Subcutaneous adipose tissue (tissue), 4 donors: ENCODE results near the gene RTF1. TPM values are rescaled to one million over a fixed set of nuclear protein-coding genes. Genes with fewer than 3 reads are reported as not detected.

Source experiments
- CTCF ChIP-seq: fragments of 450-650 bp; IDR thresholded peaks from one replicate; pipeline ENCODE4 v1.5.1; 2016; ENCODE audit warnings: low read depth, mild to moderate bottlenecking, control low read depth, antibody characterized with exemption, moderate library complexity
- total RNA-seq, 4 donors: library from RNA; depleted of rRNA; stranded (reverse); fragments of >200 nt; gene quantifications; one replicate each; pipeline ENCODE4 v1.1.0, GENCODE V29; 2016

The RTF1 gene
- total RNA-seq, 4 donors from 2014 or later = 21.7 to 58.7 (median 32.5) TPM

- no peak for TF ChIP-seq CTCF
Observed at GRCh38 chr15:41445399-41445798, 28.5 kb downstream of the RTF1 start.

- TF ChIP-seq CTCF = no peak
Observed at GRCh38 chr15:41462084-41462795, 45.3 kb downstream of the RTF1 start.

GRCh38 chr15:41464889-41465580, 48.1 kb downstream of the RTF1 start:
- TF ChIP-seq CTCF = no peak

GRCh38 chr15:41465822-41466421, 49.0 kb downstream of the RTF1 start:
- no peak for TF ChIP-seq CTCF

GRCh38 chr15:41466711-41467110, 49.8 kb downstream of the RTF1 start:
- TF ChIP-seq CTCF = no peak

GRCh38 chr15:41473418-41473817, 56.5 kb downstream of the RTF1 start:
- TF ChIP-seq CTCF = no peak

- no peak for TF ChIP-seq CTCF
Observed at GRCh38 chr15:41474436-41474835, 57.5 kb downstream of the RTF1 start.
